Keratinocyte (primary cell): ENCODE measurements around the gene PRKAG3.

Source experiments
- CTCF ChIP-seq, 3 experiments: IDR thresholded peaks in 1 of 3; conservative IDR thresholded peaks in 1 of 3; optimal IDR thresholded peaks in 1 of 3; 2 replicates in 2 of 3; 3 replicates in 1 of 3; pipeline versions ENCODE3 to v1.5.1; 2011; ENCODE audit warnings: low read length in 3 of 3, mild to moderate bottlenecking in 3 of 3, moderate library complexity in 2 of 3, control low read depth in 1 of 3, inconsistent platforms in 1 of 3; ENCODE audit not compliant: insufficient read depth in 2 of 3; ENCODE audit errors: extremely low read depth in 1 of 3
- EZH2 ChIP-seq: IDR thresholded peaks from one replicate; pipeline ENCODE4 v1.6.1; 2012; ENCODE audit warnings: inconsistent platforms, mild to moderate bottlenecking, low read length, moderate library complexity

DNA sequence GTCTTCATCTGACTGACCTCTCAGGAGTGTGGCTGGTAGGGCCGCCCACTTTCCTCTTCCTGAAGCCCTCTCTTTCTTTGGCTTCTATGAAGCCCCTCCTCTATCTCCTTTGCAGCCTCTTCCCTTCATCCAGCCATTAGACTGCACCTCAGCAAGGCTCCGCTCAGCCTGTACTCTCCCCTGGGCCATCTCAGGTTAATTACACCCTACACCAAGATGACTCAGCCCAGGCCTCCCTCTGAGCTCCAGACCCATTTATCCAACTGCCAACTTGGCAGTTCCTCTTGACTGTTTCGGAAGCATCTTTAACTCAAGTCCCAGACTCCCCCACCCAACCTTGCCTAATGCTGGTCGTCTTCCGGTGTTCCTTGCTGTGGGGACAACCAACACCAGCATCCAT is 22.2 kb upstream of the PRKAG3 start:
- no peak for TF ChIP-seq CTCF (optimal IDR thresholded peaks at IDR 0.05 in 1 of 3, IDR thresholded peaks at IDR 0.05 in 1 of 3, conservative IDR thresholded peaks at IDR 0.05 in 1 of 3; ENCODE audit: extremely low read depth in 1 of 3, insufficient read depth in 2 of 3, low read length in 3 of 3)
- no peak for TF ChIP-seq EZH2
